HL-60 (cell line): ENCODE results near the gene DDX42.
"Not testable (repeated sequence)": the region's sequence is repeated elsewhere in the genome, so short reads cannot be mapped to it uniquely, and the experiment has no call there.

Experiments
- CTCF ChIP-seq: IDR thresholded peaks from one replicate; pipeline ENCODE4 v1.5.1; 2011; ENCODE audit warnings: low read length, control low read depth, inconsistent platforms; ENCODE audit not compliant: insufficient read depth
- GABPA ChIP-seq: IDR thresholded peaks from 2 replicates; pipeline ENCODE4 v1.6.1; 2012; ENCODE audit warnings: low read depth
- POLR2AphosphoS5 ChIP-seq: IDR thresholded peaks from 2 replicates; pipeline ENCODE4 v1.6.1; 2012; ENCODE audit warnings: low read depth
- REST ChIP-seq: IDR thresholded peaks from 2 replicates; pipeline ENCODE4 v1.6.1; 2012; ENCODE audit warnings: low read depth; ENCODE audit not compliant: insufficient replicate concordance
- SPI1 ChIP-seq: IDR thresholded peaks from 2 replicates; pipeline ENCODE4 v1.6.1; 2012; ENCODE audit warnings: low read depth, mild to moderate bottlenecking, borderline replicate concordance

GRCh38 chr17:63843387-63843888, 69.5 kb downstream of the DDX42 start:
- not testable (repeated sequence) for TF ChIP-seq REST, POLR2AphosphoS5, CTCF, GABPA, SPI1
